HFFc6 (cell line): ENCODE data around the gene MAP3K12. TPM values are rescaled to one million over a fixed set of nuclear protein-coding genes. Genes with fewer than 3 reads are reported as not detected.
A peak's percentile ranks its signal among the peaks of the same experiment; 100 is the strongest.

Source experiments
- DNase-seq: peaks from one replicate; pipeline ENCODE4 v3.0.0-alpha.2; 2018
- H3K27ac Mint-ChIP-seq: 2 replicates; pipeline ENCODE4 v1.8.0; 2020; ENCODE audit warnings: mild to moderate bottlenecking, mixed read lengths
- H3K27me3 Mint-ChIP-seq: 2 replicates; pipeline ENCODE4 v1.8.0; 2021; ENCODE audit warnings: mild to moderate bottlenecking, moderate library complexity, mixed read lengths; ENCODE audit not compliant: insufficient read depth
- H3K36me3 Mint-ChIP-seq: 2 replicates; pipeline ENCODE4 v1.8.0; 2021; ENCODE audit warnings: low read depth, mixed read lengths
- H3K4me1 Mint-ChIP-seq: 2 replicates; pipeline ENCODE4 v1.8.0; 2020; ENCODE audit warnings: low read depth, mixed read lengths
- H3K4me3 Mint-ChIP-seq: 2 replicates; pipeline ENCODE4 v1.8.0; 2020; ENCODE audit warnings: mild to moderate bottlenecking, moderate library complexity, mixed read lengths
- H3K9me3 Mint-ChIP-seq: 2 replicates; pipeline ENCODE4 v1.8.0; 2020; ENCODE audit warnings: mild to moderate bottlenecking, mixed read lengths
- total RNA-seq, 6 experiments: library from RNA; stranded (reverse); fragmentation: NEBNext Ultra II Directional; extraction: Animal tissue kit (Norgen Biotek cat#: 25700); gene quantifications; 2 replicates in 1 of 6; 3 replicates in 5 of 6; pipeline ENCODE4 v1.2.3, GENCODE V29; 2021
- TF ChIP-seq, protein P1 (sequence below): fragments of 200-600 bp; sonication (generic); IDR thresholded peaks from 2 replicates; pipeline ENCODE4 v1.5.0; 2021; ENCODE audit warnings: antibody characterized with exemption, mild to moderate bottlenecking

The MAP3K12 gene
- total RNA-seq, 6 experiments from 2014 or later = 21.2 to 26.5 (median 23.5) TPM

- TF ChIP-seq, protein P1, sequence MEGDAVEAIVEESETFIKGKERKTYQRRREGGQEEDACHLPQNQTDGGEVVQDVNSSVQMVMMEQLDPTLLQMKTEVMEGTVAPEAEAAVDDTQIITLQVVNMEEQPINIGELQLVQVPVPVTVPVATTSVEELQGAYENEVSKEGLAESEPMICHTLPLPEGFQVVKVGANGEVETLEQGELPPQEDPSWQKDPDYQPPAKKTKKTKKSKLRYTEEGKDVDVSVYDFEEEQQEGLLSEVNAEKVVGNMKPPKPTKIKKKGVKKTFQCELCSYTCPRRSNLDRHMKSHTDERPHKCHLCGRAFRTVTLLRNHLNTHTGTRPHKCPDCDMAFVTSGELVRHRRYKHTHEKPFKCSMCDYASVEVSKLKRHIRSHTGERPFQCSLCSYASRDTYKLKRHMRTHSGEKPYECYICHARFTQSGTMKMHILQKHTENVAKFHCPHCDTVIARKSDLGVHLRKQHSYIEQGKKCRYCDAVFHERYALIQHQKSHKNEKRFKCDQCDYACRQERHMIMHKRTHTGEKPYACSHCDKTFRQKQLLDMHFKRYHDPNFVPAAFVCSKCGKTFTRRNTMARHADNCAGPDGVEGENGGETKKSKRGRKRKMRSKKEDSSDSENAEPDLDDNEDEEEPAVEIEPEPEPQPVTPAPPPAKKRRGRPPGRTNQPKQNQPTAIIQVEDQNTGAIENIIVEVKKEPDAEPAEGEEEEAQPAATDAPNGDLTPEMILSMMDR = no peak
- Mint-ChIP-seq H3K27ac (no peak overlapping the region), H3K4me3 (no peak overlapping the region), H3K36me3 (peaks cover 15% of the 10 kb centered on the region), H3K9me3 (no peaks in the 10 kb centered on the region), H3K27me3 (peaks cover 5% of the 10 kb centered on the region; the same call in 1 of the 2 replicates), H3K4me1 (peaks cover 28% of the 10 kb centered on the region)
- DNase-seq = no peak
Observed at GRCh38 chr12:53507603-53507885, 8.3 kb upstream of the MAP3K12 start.

- no peak for DNase-seq
- H3K9me3 Mint-ChIP-seq = no peaks in the 10 kb centered on the region
- peak within 1 kb of the TSS; percentile 79 for H3K27ac Mint-ChIP-seq
- H3K27me3 Mint-ChIP-seq = peaks cover 5% of the 10 kb centered on the region; the same call in 1 of the 2 replicates
- peaks cover 33% of the 10 kb centered on the region for H3K4me1 Mint-ChIP-seq
- peaks cover 15% of the 10 kb centered on the region for H3K36me3 Mint-ChIP-seq
- TF ChIP-seq, protein P1 = no peak
- no peak within 1 kb of the TSS for H3K4me3 Mint-ChIP-seq
Observed at GRCh38 chr12:53506881-53507602, 7.8 kb upstream of the MAP3K12 start, which contains the start of gene NPFF. TSS of gene NPFF (minus strand) at chr12:53507484. CDS start at chr12:53507474, 10 bp downstream.

DNA sequence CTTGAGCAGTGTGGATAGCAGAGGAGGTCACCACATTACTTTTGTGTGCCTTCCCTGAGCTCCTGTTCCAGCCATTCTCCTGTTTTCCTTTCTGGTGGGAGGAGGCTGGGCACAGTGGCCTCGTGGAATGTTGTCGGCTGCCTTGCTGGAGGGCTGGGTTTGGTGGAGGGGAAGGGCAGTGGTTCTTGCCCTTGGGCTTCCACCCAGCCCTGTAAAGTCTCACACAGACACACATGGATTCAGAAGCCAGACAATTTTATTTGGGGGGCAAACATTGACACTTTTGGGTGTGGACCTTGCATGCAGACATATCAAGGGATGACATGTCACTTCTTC lies 7.2 kb upstream of the MAP3K12 start:
- peak overlapping the region; percentile 79 for H3K27ac Mint-ChIP-seq
- TF ChIP-seq, protein P1 = no peak
- H3K36me3 Mint-ChIP-seq = peaks cover 15% of the 10 kb centered on the region
- H3K4me3 Mint-ChIP-seq = no peak overlapping the region
- DNase-seq = no peak
- H3K9me3 Mint-ChIP-seq = no peaks in the 10 kb centered on the region
- peaks cover 38% of the 10 kb centered on the region for H3K4me1 Mint-ChIP-seq
- peaks cover 5% of the 10 kb centered on the region; the same call in 1 of the 2 replicates for H3K27me3 Mint-ChIP-seq

- peaks cover 38% of the 10 kb centered on the region for H3K4me1 Mint-ChIP-seq
- no peak overlapping the region for H3K4me3 Mint-ChIP-seq
- H3K36me3 Mint-ChIP-seq = peaks cover 15% of the 10 kb centered on the region
- H3K27ac Mint-ChIP-seq = peak overlapping the region; percentile 79
- peak; percentile 39 for DNase-seq
- peaks cover 5% of the 10 kb centered on the region for H3K27me3 Mint-ChIP-seq
- TF ChIP-seq, protein P1 = no peak
- H3K9me3 Mint-ChIP-seq = no peaks in the 10 kb centered on the region
Observed at GRCh38 chr12:53505555-53506449, 6.5 kb upstream of the MAP3K12 start.

DNA sequence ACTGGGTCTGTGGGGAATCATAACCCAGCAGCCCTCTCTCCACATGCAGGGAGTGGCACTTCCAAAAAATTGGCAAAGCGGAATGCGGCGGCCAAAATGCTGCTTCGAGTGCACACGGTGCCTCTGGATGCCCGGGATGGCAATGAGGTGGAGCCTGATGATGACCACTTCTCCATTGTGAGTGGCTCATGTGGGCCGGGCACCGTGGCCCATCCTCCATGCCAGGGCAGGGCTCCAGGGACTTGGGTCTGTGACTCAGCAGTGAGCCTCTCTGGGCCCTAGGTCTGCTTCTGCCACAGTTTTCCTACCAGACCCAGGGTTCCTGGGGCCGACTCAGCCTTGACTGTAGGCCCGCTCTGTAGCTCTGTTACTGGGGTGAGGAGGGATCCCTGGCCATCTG lies 5.8 kb upstream of the MAP3K12 start:
- Mint-ChIP-seq H3K27me3 (peaks cover 5% of the 10 kb centered on the region), H3K9me3 (no peaks in the 10 kb centered on the region), H3K27ac (peak overlapping the region; percentile 79), H3K4me1 (peaks cover 42% of the 10 kb centered on the region), H3K36me3 (peaks cover 15% of the 10 kb centered on the region), H3K4me3 (no peak overlapping the region)
- DNase-seq = no peak
- TF ChIP-seq, protein P1 = no peak
